ENCODE measurements around the gene ERCC2. TPM values are rescaled to one million over a fixed set of nuclear protein-coding genes. Genes with fewer than 3 reads are reported as not detected.

Gene ERCC2
- polyA plus RNA-seq, 1 donor (not counting 4 experiments of a cell fraction or from before 2014, with no cell fraction given): 27.6 TPM

- Histone ChIP-seq H3K4me3 (ENCODE audit: control insufficient read depth in 2 of 3, extremely low read depth in 1 of 3, insufficient read depth in 2 of 3, low read depth in 1 of 3, low read length in 3 of 3) (no peak overlapping the region), H3K9me1 (ENCODE audit: control insufficient read depth, extremely low read depth, insufficient read depth, low read length) (no peaks in the 10 kb centered on the region), H3K27me3 (ENCODE audit: control insufficient read depth, extremely low read depth, insufficient read depth, low read length) (no peaks in the 10 kb centered on the region), H4K20me1 (ENCODE audit: control insufficient read depth, extremely low read depth, insufficient read depth, low read length) (no peaks in the 10 kb centered on the region), H3K27ac (ENCODE audit: control insufficient read depth, insufficient read depth, low read length) (no peak overlapping the region), H3K4me2 (ENCODE audit: control insufficient read depth, extremely low read depth, insufficient read depth, low read depth, low read length) (no peak overlapping the region), H3K79me2 (ENCODE audit: control insufficient read depth, insufficient read depth, low read length) (no peaks in the 10 kb centered on the region), H3K36me3 (ENCODE audit: control insufficient read depth in 2 of 2, extremely low read depth in 1 of 2, insufficient read depth in 2 of 2, low read length in 2 of 2) (no peaks in the 10 kb centered on the region), H3K9ac (ENCODE audit: control insufficient read depth, extremely low read depth, insufficient read depth, low read length) (no peak overlapping the region), H2AFZ (ENCODE audit: control insufficient read depth, low read length) (no peak overlapping the region), H3K4me1 (ENCODE audit: control insufficient read depth, extremely low read depth, insufficient read depth, low read length) (peaks cover 5% of the 10 kb centered on the region), H3K9me3 (ENCODE audit: control insufficient read depth, low read depth, low read length) (no peaks in the 10 kb centered on the region)
- TF ChIP-seq EZH2 (IDR thresholded peaks at IDR 0.05; ENCODE audit: low read length) (no peak), CTCF (optimal IDR thresholded peaks at IDR 0.05 in 1 of 3, IDR thresholded peaks at IDR 0.05 in 1 of 3, conservative IDR thresholded peaks at IDR 0.05 in 1 of 3; ENCODE audit: extremely low read depth in 1 of 3, insufficient read depth in 2 of 3, low read length in 3 of 3) (no peak)
- FAIRE-seq (no peak), DNase-seq (ENCODE audit: low read depth, low spot score) (no peak)
- dilution Hi-C loops (cut with MboI; ENCODE audit: extremely low pct_ligation_motif_present, low sequenced_read_pairs): no loop called here
Measured at GRCh38 chr19:45333609-45334303, 36.6 kb downstream of the ERCC2 start.

GRCh38 chr19:45331411-45331810, 39.0 kb downstream of the ERCC2 start:
- H3K27ac ChIP-seq (ENCODE audit: control insufficient read depth, insufficient read depth, low read length): no peak overlapping the region
- no peak for FAIRE-seq
- dilution Hi-C loops (cut with MboI; ENCODE audit: extremely low pct_ligation_motif_present, low sequenced_read_pairs): no loop called here
- no peaks in the 10 kb centered on the region for H3K79me2 ChIP-seq (ENCODE audit: control insufficient read depth, insufficient read depth, low read length)
- no peak overlapping the region for H3K4me3 ChIP-seq (ENCODE audit: control insufficient read depth in 2 of 3, extremely low read depth in 1 of 3, insufficient read depth in 2 of 3, low read depth in 1 of 3, low read length in 3 of 3)
- H3K9me3 ChIP-seq (ENCODE audit: control insufficient read depth, low read depth, low read length): no peaks in the 10 kb centered on the region
- H3K9ac ChIP-seq (ENCODE audit: control insufficient read depth, extremely low read depth, insufficient read depth, low read length): no peak overlapping the region
- H3K27me3 ChIP-seq (ENCODE audit: control insufficient read depth, extremely low read depth, insufficient read depth, low read length): no peaks in the 10 kb centered on the region
- H3K4me2 ChIP-seq (ENCODE audit: control insufficient read depth, extremely low read depth, insufficient read depth, low read depth, low read length): no peak overlapping the region
- TF ChIP-seq EZH2 (IDR thresholded peaks at IDR 0.05; ENCODE audit: low read length) (no peak), CTCF (optimal IDR thresholded peaks at IDR 0.05 in 1 of 3, IDR thresholded peaks at IDR 0.05 in 1 of 3, conservative IDR thresholded peaks at IDR 0.05 in 1 of 3; ENCODE audit: extremely low read depth in 1 of 3, insufficient read depth in 2 of 3, low read length in 3 of 3) (no peak)
- no peak for DNase-seq (ENCODE audit: low read depth, low spot score)
- no peaks in the 10 kb centered on the region for H3K9me1 ChIP-seq (ENCODE audit: control insufficient read depth, extremely low read depth, insufficient read depth, low read length)
- no peaks in the 10 kb centered on the region for H4K20me1 ChIP-seq (ENCODE audit: control insufficient read depth, extremely low read depth, insufficient read depth, low read length)
- no peak overlapping the region for H2AFZ ChIP-seq (ENCODE audit: control insufficient read depth, low read length)
- peaks cover 3% of the 10 kb centered on the region for H3K4me1 ChIP-seq (ENCODE audit: control insufficient read depth, extremely low read depth, insufficient read depth, low read length)
- no peaks in the 10 kb centered on the region for H3K36me3 ChIP-seq (ENCODE audit: control insufficient read depth in 2 of 2, extremely low read depth in 1 of 2, insufficient read depth in 2 of 2, low read length in 2 of 2)

Measured in keratinocyte (primary cell).